ENCODE results near the gene TBCK.
"Not testable (repeated sequence)": the region's sequence is repeated elsewhere in the genome, so short reads cannot be mapped to it uniquely, and the experiment has no call there.

TBCK gene

DNA sequence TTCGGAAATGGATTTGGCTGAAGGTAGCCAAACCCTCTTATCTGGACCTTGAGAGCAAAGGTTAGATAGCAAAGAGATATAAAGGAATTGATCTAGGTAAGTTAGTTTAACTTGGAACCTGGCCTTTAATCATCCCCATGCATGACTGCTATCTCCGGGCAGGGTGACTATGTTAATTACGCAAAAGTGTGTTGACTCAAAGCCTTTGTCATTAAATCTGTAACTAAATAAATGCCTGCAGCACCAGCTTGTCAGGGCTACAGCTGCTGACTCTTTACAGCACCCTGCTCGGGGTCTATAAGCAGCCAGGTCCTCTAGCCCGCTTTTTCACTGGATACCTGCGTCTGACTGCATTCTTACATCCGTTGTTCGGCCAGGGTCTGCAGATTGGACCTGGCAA lies 201.7 kb downstream of the TBCK start:
- DNase-seq (ENCODE audit: low read depth) = no peak

DNA sequence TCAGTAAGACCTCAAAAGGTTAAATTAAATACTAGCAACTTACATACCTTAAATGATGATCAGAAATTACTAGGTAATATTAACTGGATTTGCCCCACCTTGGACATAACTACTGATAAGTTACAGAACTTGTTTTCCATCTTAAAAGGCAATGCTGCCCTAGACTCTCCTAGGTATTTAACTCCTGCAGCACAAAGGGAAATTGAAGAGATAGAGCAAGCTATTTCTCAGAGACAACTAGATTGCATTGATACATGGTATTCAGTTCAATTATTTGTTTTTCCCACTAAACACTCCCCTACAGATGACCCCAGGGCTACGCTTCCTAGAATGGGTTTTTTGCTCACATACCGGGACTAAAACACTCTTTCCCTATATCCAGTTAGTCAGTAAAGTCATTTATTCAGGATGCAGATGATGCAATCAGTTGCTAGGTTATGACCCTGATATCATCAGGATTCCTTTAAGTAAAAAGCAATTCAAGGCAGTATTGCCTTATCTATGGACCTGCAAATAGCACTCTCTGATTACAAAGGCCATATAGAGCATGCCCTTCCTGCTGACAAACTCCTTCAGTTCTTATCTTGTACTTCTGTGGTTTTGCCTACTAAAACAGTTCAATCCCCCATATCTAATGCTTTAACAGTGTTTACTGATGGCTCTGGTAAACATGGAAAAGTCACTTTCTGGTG lies 204.1 kb downstream of the TBCK start:
- H3K4me3 ChIP-seq (ENCODE audit: low read depth, low read length); DNase-seq (ENCODE audit: low read depth): not testable (repeated sequence)

More for the DNA sequence above, 201.7 kb downstream of the TBCK start:
- TF ChIP-seq, protein P1, sequence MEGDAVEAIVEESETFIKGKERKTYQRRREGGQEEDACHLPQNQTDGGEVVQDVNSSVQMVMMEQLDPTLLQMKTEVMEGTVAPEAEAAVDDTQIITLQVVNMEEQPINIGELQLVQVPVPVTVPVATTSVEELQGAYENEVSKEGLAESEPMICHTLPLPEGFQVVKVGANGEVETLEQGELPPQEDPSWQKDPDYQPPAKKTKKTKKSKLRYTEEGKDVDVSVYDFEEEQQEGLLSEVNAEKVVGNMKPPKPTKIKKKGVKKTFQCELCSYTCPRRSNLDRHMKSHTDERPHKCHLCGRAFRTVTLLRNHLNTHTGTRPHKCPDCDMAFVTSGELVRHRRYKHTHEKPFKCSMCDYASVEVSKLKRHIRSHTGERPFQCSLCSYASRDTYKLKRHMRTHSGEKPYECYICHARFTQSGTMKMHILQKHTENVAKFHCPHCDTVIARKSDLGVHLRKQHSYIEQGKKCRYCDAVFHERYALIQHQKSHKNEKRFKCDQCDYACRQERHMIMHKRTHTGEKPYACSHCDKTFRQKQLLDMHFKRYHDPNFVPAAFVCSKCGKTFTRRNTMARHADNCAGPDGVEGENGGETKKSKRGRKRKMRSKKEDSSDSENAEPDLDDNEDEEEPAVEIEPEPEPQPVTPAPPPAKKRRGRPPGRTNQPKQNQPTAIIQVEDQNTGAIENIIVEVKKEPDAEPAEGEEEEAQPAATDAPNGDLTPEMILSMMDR (IDR thresholded peaks at IDR 0.05; ENCODE audit: insufficient read depth, low read depth, low read length, missing control alignments) = no peak
- H3K4me3 ChIP-seq (ENCODE audit: low read depth, low read length) = no peak overlapping the region

DNA sequence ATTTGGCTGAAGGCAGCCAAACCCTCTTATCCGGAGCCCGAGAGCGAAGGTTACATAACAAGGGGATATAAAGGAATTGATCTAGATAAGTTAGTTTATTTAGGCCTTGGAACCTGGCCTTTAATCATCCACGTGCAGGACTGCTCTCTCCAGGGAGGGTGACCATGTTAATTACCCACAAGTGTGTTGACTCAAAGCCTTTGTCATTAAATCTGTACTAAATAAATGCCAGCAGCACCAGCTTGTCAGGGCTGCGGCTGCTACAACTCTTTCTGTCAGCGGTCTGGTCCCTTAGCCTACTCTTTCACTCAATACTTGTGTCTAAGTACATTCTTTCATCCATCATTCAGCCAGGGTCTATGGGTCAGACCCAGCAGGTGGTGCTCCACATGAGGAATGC lies 206.1 kb downstream of the TBCK start:
- TF ChIP-seq, protein P1 (IDR thresholded peaks at IDR 0.05; ENCODE audit: insufficient read depth, low read depth, low read length, missing control alignments) = no peak
- no peak overlapping the region for H3K4me3 ChIP-seq (ENCODE audit: low read depth, low read length)
- DNase-seq (ENCODE audit: low read depth) = no peak

DNA sequence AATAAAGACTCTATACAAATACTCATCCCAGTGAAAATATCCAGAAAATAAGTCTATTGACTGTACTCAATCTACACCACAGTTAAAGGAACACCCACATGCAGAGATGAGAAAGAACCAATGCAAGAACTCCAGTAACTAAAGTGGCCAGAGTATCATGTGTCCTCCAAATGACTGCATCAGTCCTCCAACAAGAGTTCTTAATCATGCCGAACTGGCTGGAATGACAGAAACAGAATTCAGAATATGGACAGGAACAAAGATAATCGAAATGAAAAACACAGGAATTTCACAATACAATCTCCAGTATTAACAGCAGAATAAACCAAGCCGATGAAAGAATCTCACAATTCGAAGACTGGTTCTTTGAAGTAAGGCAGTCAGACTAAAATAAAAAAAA lies 210.3 kb downstream of the TBCK start:
- DNase-seq (ENCODE audit: low read depth) = no peak
- H3K4me3 ChIP-seq (ENCODE audit: low read depth, low read length) = no peak overlapping the region
- TF ChIP-seq, protein P1 (IDR thresholded peaks at IDR 0.05; ENCODE audit: insufficient read depth, low read depth, low read length, missing control alignments) = no peak

DNA sequence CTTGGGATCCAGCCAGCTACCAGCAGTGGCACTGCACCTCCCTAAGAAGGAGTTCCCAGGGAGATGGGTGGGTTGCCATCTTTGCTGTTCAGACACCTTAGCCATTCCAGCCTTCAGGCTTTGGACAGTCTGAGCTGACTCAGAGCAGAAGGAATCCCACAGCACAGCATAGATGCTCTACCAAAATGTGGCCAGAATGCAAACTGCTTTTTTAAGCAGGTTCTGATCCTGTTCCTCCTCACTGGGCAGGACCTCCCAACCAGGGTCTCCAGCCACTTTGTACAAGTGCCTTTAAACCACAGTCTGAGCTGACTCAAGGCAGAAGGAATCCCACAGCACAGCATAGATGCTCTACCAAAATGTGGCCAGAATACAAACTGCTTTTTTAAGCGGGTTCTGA lies 211.7 kb downstream of the TBCK start:
- DNase-seq (ENCODE audit: low read depth) = no peak
- no peak overlapping the region for H3K4me3 ChIP-seq (ENCODE audit: low read depth, low read length)
- TF ChIP-seq, protein P1 (IDR thresholded peaks at IDR 0.05; ENCODE audit: insufficient read depth, low read depth, low read length, missing control alignments) = no peak

DNA sequence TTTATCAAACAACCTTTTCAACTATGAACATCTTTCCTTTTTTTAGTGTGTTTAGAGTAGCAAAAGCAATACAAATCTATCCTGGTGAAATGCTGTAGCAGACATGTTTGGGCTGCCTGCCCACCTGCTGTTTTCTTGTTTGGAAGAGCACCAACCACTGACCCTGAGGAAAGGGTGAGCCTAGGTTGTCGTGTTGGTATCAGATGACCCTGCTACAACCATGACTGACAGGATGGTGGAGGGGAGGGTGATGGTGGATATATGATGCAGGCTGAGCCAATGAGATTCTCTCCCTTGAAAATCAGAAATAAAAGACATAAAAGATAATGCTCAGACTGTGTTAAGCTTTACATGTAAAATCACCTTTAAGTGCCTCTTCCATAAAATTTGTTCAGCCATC lies 219.6 kb downstream of the TBCK start:
- DNase-seq (ENCODE audit: low read depth) = no peak
- TF ChIP-seq, protein P1 (IDR thresholded peaks at IDR 0.05; ENCODE audit: insufficient read depth, low read depth, low read length, missing control alignments) = no peak

DNA sequence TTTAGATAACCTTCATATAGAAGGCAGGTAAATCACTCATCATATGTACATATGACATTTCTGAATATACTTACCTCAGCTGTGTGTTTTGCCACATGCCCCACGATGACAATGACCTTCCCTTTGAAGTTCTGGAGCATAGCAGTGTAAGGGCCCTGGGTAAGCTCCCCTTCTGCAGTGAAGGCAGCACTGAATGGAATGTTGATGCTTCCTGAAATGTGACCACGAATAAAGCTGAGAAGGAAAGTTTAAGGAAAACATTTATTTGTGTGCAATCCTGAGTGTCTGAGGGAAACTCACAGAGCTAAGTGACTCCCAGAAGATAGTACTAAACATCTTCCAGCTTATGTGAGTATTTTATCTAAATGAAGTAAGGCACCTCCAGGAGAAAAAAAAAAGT lies 220.6 kb downstream of the TBCK start:
- DNase-seq (ENCODE audit: low read depth) = no peak
- TF ChIP-seq, protein P1 (IDR thresholded peaks at IDR 0.05; ENCODE audit: insufficient read depth, low read depth, low read length, missing control alignments) = no peak
- no peak overlapping the region for H3K4me3 ChIP-seq (ENCODE audit: low read depth, low read length)

More for the DNA sequence above, 219.6 kb downstream of the TBCK start:
- H3K4me3 ChIP-seq (ENCODE audit: low read depth, low read length) = no peak overlapping the region

Measured in GM12865 (cell line).